IPS-20b (cell line): ENCODE results near the gene DLG2.

Experiments used
- H3K27ac ChIP-seq: one replicate; pipeline ENCODE4 v1.5.1; 2013; ENCODE audit warnings: low read length
- H3K27me3 ChIP-seq: 2 replicates; pipeline ENCODE4 v1.6.1; 2013; ENCODE audit warnings: mild to moderate bottlenecking, low read length, inconsistent platforms; ENCODE audit not compliant: insufficient read depth
- H3K36me3 ChIP-seq: 2 replicates; pipeline ENCODE4 v1.6.1; 2013; ENCODE audit warnings: low read depth, mild to moderate bottlenecking, inconsistent platforms, low read length, moderate library complexity; ENCODE audit not compliant: insufficient read depth
- H3K4me1 ChIP-seq: 2 replicates; pipeline ENCODE4 v1.6.1; 2013; ENCODE audit warnings: mild to moderate bottlenecking, control low read depth, inconsistent platforms, low read length, moderate library complexity; ENCODE audit not compliant: insufficient read depth
- H3K4me3 ChIP-seq: 2 replicates; pipeline ENCODE4 v1.5.1; 2013; ENCODE audit warnings: mild to moderate bottlenecking, low read length, inconsistent platforms
- H3K9ac ChIP-seq: 2 replicates; pipeline ENCODE4 v1.6.1; 2013; ENCODE audit warnings: low read depth, mild to moderate bottlenecking, inconsistent platforms, low read length, moderate library complexity
- H3K9me3 ChIP-seq: 2 replicates; pipeline ENCODE4 v1.6.1; 2013; ENCODE audit warnings: mild to moderate bottlenecking, low read depth, low read length, inconsistent platforms; ENCODE audit not compliant: insufficient read depth

Gene DLG2

GRCh38 chr11:83617671-83618070 is 2009.5 kb downstream of the DLG2 start:
- Histone ChIP-seq H3K9ac (no peak overlapping the region), H3K36me3 (no peaks in the 10 kb centered on the region), H3K27ac (no peak overlapping the region), H3K4me3 (no peak overlapping the region), H3K27me3 (no peaks in the 10 kb centered on the region), H3K4me1 (peaks cover 4% of the 10 kb centered on the region), H3K9me3 (no peaks in the 10 kb centered on the region)

GRCh38 chr11:83613767-83614121 is 2013.4 kb downstream of the DLG2 start:
- Histone ChIP-seq H3K9ac (no peak overlapping the region), H3K27me3 (no peaks in the 10 kb centered on the region), H3K4me3 (no peak overlapping the region), H3K27ac (no peak overlapping the region), H3K36me3 (no peaks in the 10 kb centered on the region), H3K9me3 (no peaks in the 10 kb centered on the region), H3K4me1 (peaks cover 4% of the 10 kb centered on the region)

GRCh38 chr11:83612891-83613766 is 2014.0 kb downstream of the DLG2 start:
- no peaks in the 10 kb centered on the region for H3K9me3 ChIP-seq
- no peak overlapping the region for H3K9ac ChIP-seq
- no peak overlapping the region for H3K4me3 ChIP-seq
- H3K27ac ChIP-seq: no peak overlapping the region
- H3K4me1 ChIP-seq: peaks cover 4% of the 10 kb centered on the region
- no peaks in the 10 kb centered on the region for H3K27me3 ChIP-seq
- no peaks in the 10 kb centered on the region for H3K36me3 ChIP-seq

GRCh38 chr11:83611600-83611999 is 2015.5 kb downstream of the DLG2 start:
- no peaks in the 10 kb centered on the region for H3K36me3 ChIP-seq
- peaks cover 4% of the 10 kb centered on the region for H3K4me1 ChIP-seq
- H3K9ac ChIP-seq: no peak overlapping the region
- no peaks in the 10 kb centered on the region for H3K27me3 ChIP-seq
- H3K27ac ChIP-seq: no peak overlapping the region
- no peaks in the 10 kb centered on the region for H3K9me3 ChIP-seq
- H3K4me3 ChIP-seq: no peak overlapping the region

GRCh38 chr11:83611031-83611430 is 2016.1 kb downstream of the DLG2 start:
- H3K4me1 ChIP-seq: peaks cover 4% of the 10 kb centered on the region
- H3K27ac ChIP-seq: no peak overlapping the region
- H3K36me3 ChIP-seq: no peaks in the 10 kb centered on the region
- no peak overlapping the region for H3K9ac ChIP-seq
- no peaks in the 10 kb centered on the region for H3K27me3 ChIP-seq
- H3K4me3 ChIP-seq: no peak overlapping the region
- H3K9me3 ChIP-seq: no peaks in the 10 kb centered on the region

GRCh38 chr11:83609191-83609590 is 2018.0 kb downstream of the DLG2 start:
- Histone ChIP-seq H3K9ac (no peak overlapping the region), H3K9me3 (no peaks in the 10 kb centered on the region), H3K27ac (no peak overlapping the region), H3K36me3 (no peaks in the 10 kb centered on the region), H3K4me1 (no peaks in the 10 kb centered on the region; the same call in 1 of the 2 replicates), H3K4me3 (no peak overlapping the region), H3K27me3 (no peaks in the 10 kb centered on the region)

- no peak overlapping the region for H3K9ac ChIP-seq
- no peak overlapping the region for H3K4me3 ChIP-seq
- H3K4me1 ChIP-seq: no peaks in the 10 kb centered on the region; the same call in 1 of the 2 replicates
- no peaks in the 10 kb centered on the region for H3K9me3 ChIP-seq
- no peaks in the 10 kb centered on the region for H3K27me3 ChIP-seq
- no peak overlapping the region for H3K27ac ChIP-seq
- no peaks in the 10 kb centered on the region for H3K36me3 ChIP-seq
Measured at GRCh38 chr11:83608571-83608970, 2018.6 kb downstream of the DLG2 start.

- Histone ChIP-seq H3K9ac (no peak overlapping the region), H3K4me1 (peaks cover 5% of the 10 kb centered on the region; the same call in 1 of the 2 replicates), H3K4me3 (no peak overlapping the region), H3K9me3 (no peaks in the 10 kb centered on the region), H3K36me3 (no peaks in the 10 kb centered on the region), H3K27ac (no peak overlapping the region), H3K27me3 (no peaks in the 10 kb centered on the region)
Measured at GRCh38 chr11:83601914-83602527, 2025.1 kb downstream of the DLG2 start.

- Histone ChIP-seq H3K9ac (no peak overlapping the region), H3K36me3 (no peaks in the 10 kb centered on the region), H3K27ac (no peak overlapping the region), H3K9me3 (no peaks in the 10 kb centered on the region), H3K4me1 (peaks cover 5% of the 10 kb centered on the region; the same call in 1 of the 2 replicates), H3K4me3 (no peak overlapping the region), H3K27me3 (no peaks in the 10 kb centered on the region)
Measured at GRCh38 chr11:83601201-83601913, 2025.8 kb downstream of the DLG2 start.

GRCh38 chr11:83600661-83601060 is 2026.5 kb downstream of the DLG2 start:
- Histone ChIP-seq H3K4me1 (peaks cover 5% of the 10 kb centered on the region; the same call in 1 of the 2 replicates), H3K4me3 (no peak overlapping the region), H3K9ac (no peak overlapping the region), H3K36me3 (no peaks in the 10 kb centered on the region), H3K27me3 (no peaks in the 10 kb centered on the region), H3K9me3 (no peaks in the 10 kb centered on the region), H3K27ac (no peak overlapping the region)

GRCh38 chr11:83599066-83599465 is 2028.1 kb downstream of the DLG2 start:
- Histone ChIP-seq H3K27ac (no peak overlapping the region), H3K9me3 (no peaks in the 10 kb centered on the region)

More at GRCh38 chr11:83599066-83599465, 2028.1 kb downstream of the DLG2 start:
- Histone ChIP-seq H3K9ac (no peak overlapping the region), H3K4me1 (peaks cover 5% of the 10 kb centered on the region; the same call in 1 of the 2 replicates), H3K27me3 (no peaks in the 10 kb centered on the region), H3K4me3 (no peak overlapping the region), H3K36me3 (no peaks in the 10 kb centered on the region)
